CD4-positive, alpha-beta T cell (primary cell): ENCODE measurements around the gene NDRG3. TPM values are rescaled to one million over a fixed set of nuclear protein-coding genes. Genes with fewer than 3 reads are reported as not detected.

ENCODE experiments used
- ATAC-seq: fragments of 200-7000 bp; cut with Tn5 transposase; one replicate; pipeline ENCODE4 v1.10.0; 2022; ENCODE audit warnings: mild to moderate bottlenecking; ENCODE audit not compliant: poor library complexity
- CTCF ChIA-PET: fragments of 350-600 bp; sonication (Branson Sonifier 250); formaldehyde crosslinking; loops from one replicate; lab custom pipeline; 2021; ENCODE audit warnings: antibody characterized with exemption, inconsistent platforms; lab: Charles Lee
- POLR2A ChIA-PET: fragments of 350-600 bp; sonication (Branson Sonifier 250); formaldehyde crosslinking; loops from one replicate; lab custom pipeline; 2021; ENCODE audit warnings: antibody characterized with exemption, inconsistent platforms; lab: Charles Lee
- DNase-seq, 14 experiments: peaks; one replicate each; pipeline ENCODE4 v3.0.0-alpha.2; 2013 to 2020; ENCODE audit warnings: mixed read lengths in 2 of 14
- H3K27ac ChIP-seq, 2 donors: one replicate each; pipeline versions ENCODE4 v1.5.1 to v1.7.0; 2013; ENCODE audit warnings: low read length in 2 of 2, low read depth in 1 of 2, mild to moderate bottlenecking in 1 of 2
- H3K27me3 ChIP-seq, 2 experiments: 1 replicate in 1 of 2; 2 replicates in 1 of 2; pipeline versions ENCODE4 v1.6.1 to v1.7.0; 2013; ENCODE audit warnings: low read length in 2 of 2, control low read depth in 1 of 2, mild to moderate bottlenecking in 1 of 2, moderate library complexity in 1 of 2; ENCODE audit not compliant: insufficient read depth in 2 of 2, control insufficient read depth in 1 of 2
- H3K36me3 ChIP-seq: one replicate; pipeline ENCODE4 v1.6.1; 2013; ENCODE audit warnings: low read length, control low read depth; ENCODE audit not compliant: insufficient read depth
- H3K4me1 ChIP-seq: one replicate; pipeline ENCODE4 v1.6.1; 2013; ENCODE audit warnings: low read length, control low read depth; ENCODE audit not compliant: insufficient read depth
- H3K4me3 ChIP-seq: one replicate; pipeline ENCODE4 v1.5.1; 2013; ENCODE audit warnings: mild to moderate bottlenecking, low read length, moderate library complexity
- H3K9me3 ChIP-seq, 2 experiments: 1 replicate in 1 of 2; 2 replicates in 1 of 2; pipeline versions ENCODE4 v1.6.1 to v1.7.0; 2013; ENCODE audit warnings: low read length in 2 of 2, mild to moderate bottlenecking in 2 of 2, control low read depth in 1 of 2, moderate library complexity in 1 of 2; ENCODE audit not compliant: control insufficient read depth in 1 of 2, insufficient read depth in 1 of 2
- H3K27ac Mint-ChIP-seq: one replicate; pipeline ENCODE4 v1.8.0; 2020; ENCODE audit warnings: mixed read lengths
- H3K27me3 Mint-ChIP-seq: one replicate; pipeline ENCODE4 v1.8.0; 2021; ENCODE audit warnings: mixed read lengths
- H3K36me3 Mint-ChIP-seq: one replicate; pipeline ENCODE4 v1.8.0; 2021; ENCODE audit warnings: low read depth, mixed read lengths
- H3K4me1 Mint-ChIP-seq: one replicate; pipeline ENCODE4 v1.8.0; 2021; ENCODE audit warnings: low read depth, mixed read lengths
- H3K4me3 Mint-ChIP-seq: one replicate; pipeline ENCODE4 v1.8.0; 2020; ENCODE audit warnings: mild to moderate bottlenecking, mixed read lengths
- H3K9me3 Mint-ChIP-seq: one replicate; pipeline ENCODE4 v1.8.0; 2020; ENCODE audit warnings: mixed read lengths
- intact Hi-C, 2 experiments: fragments of 100-400 bp; cut with DNase I in 1 of 2; cut with micrococcal nuclease in 1 of 2; formaldehyde crosslinking; loops; one replicate each; pipeline versions ENCODE4 v1.15.1 to v1.9.0; 2023 to 2025; cut with DNase I, micrococcal nuclease
- total RNA-seq, 174 experiments: library from RNA in 2 of 174; stranded (reverse) in 2 of 174; gene quantifications; one replicate each; pipeline ENCODE4 v1.2.3 and lab custom pipeline; 2021 to 2026
- TF ChIP-seq, protein P1 (sequence below): fragments of 200-600 bp; IDR thresholded peaks from one replicate; pipeline ENCODE4 v1.8.0; 2022; ENCODE audit warnings: antibody characterized with exemption, mild to moderate bottlenecking

Gene NDRG3
- total RNA-seq, 2 experiments from 2014 or later = 17.3 to 17.5 TPM

DNA sequence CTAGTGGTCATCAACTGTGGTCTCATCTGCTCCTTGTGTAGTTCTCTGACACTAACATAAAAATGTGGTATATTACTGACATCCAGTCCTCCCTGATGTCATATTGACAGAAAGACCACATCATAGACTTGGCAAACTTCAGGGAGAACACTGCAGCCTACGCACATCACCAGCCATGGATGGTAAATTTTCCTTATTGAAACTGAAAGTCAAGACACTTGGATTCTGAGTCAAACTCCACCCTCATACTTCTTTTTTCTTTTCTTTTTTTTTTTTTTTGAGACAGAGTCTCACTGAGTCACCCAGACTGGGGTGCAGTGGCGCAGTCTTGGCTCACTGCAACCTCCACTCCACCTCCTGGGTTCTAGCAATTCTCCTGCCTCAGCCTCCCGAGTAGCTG lies 25.4 kb downstream of the NDRG3 start:
- CTCF ChIA-PET = no interaction called here

DNA sequence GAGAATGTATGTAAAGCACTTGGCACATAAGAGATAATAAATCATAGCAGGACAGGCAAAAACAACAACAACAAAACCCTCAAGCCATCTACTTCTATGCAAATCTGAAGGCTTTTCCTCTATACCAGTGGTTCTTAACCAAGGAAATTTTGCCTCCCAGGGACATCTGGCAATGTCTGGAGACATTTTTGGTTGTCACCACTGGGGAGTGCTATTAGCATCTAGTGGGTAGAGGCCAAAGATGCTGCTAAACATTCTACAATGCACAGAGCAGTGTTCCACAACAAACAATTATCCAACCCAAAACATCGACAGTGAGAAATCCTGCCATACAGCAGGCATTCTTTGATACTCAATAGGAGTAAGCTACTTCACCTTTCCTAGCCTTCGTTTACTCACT lies 28.2 kb downstream of the NDRG3 start:
- H3K36me3 ChIP-seq = peaks cover 16% of the 10 kb centered on the region
- Mint-ChIP-seq H3K9me3 (no peaks in the 10 kb centered on the region), H3K4me3 (no peak overlapping the region), H3K4me1 (no peaks in the 10 kb centered on the region), H3K36me3 (peaks cover 48% of the 10 kb centered on the region), H3K27ac (no peak overlapping the region), H3K27me3 (no peaks in the 10 kb centered on the region)
- H3K9me3 ChIP-seq = no peaks in the 10 kb centered on the region
- peak; percentile 54 for ATAC-seq
- TF ChIP-seq, protein P1, sequence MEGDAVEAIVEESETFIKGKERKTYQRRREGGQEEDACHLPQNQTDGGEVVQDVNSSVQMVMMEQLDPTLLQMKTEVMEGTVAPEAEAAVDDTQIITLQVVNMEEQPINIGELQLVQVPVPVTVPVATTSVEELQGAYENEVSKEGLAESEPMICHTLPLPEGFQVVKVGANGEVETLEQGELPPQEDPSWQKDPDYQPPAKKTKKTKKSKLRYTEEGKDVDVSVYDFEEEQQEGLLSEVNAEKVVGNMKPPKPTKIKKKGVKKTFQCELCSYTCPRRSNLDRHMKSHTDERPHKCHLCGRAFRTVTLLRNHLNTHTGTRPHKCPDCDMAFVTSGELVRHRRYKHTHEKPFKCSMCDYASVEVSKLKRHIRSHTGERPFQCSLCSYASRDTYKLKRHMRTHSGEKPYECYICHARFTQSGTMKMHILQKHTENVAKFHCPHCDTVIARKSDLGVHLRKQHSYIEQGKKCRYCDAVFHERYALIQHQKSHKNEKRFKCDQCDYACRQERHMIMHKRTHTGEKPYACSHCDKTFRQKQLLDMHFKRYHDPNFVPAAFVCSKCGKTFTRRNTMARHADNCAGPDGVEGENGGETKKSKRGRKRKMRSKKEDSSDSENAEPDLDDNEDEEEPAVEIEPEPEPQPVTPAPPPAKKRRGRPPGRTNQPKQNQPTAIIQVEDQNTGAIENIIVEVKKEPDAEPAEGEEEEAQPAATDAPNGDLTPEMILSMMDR = peak; percentile 50
- no peaks in the 10 kb centered on the region for H3K27me3 ChIP-seq
- POLR2A ChIA-PET = interaction anchor here (0.8 to 1.2 kb wide), 2 partner anchors 15 to 16 kb away, joined by 3 read pairs; no protein-coding TSS in a partner anchor
- H3K4me3 ChIP-seq = no peak overlapping the region
- no peak overlapping the region for H3K27ac ChIP-seq
- DNase-seq = peak in 4 of 14 experiments; percentile 35 to 55 (median 40)
- CTCF ChIA-PET = interaction anchor here (2.0 kb wide), 1 partner anchor 37 kb away, joined by 8 read pairs; no protein-coding TSS in a partner anchor
- no peaks in the 10 kb centered on the region for H3K4me1 ChIP-seq
- intact Hi-C loops = loop anchor here (1.0 to 5.0 kb wide), 3 partner anchors 35 to 170 kb away; no protein-coding TSS in a partner anchor

More for the DNA sequence above, 25.4 kb downstream of the NDRG3 start:
- Histone ChIP-seq H3K9me3 (no peaks in the 10 kb centered on the region), H3K27ac (no peak overlapping the region), H3K36me3 (peaks cover 16% of the 10 kb centered on the region), H3K27me3 (no peaks in the 10 kb centered on the region), H3K4me1 (no peaks in the 10 kb centered on the region), H3K4me3 (no peak overlapping the region)
- DNase-seq (no peak), ATAC-seq (no peak)
- peaks cover 40% of the 10 kb centered on the region for H3K36me3 Mint-ChIP-seq
- no peaks in the 10 kb centered on the region for H3K9me3 Mint-ChIP-seq
- intact Hi-C loops = no loop called here
- no peaks in the 10 kb centered on the region for H3K4me1 Mint-ChIP-seq
- POLR2A ChIA-PET = no interaction called here
- H3K4me3 Mint-ChIP-seq = no peak overlapping the region
- no peaks in the 10 kb centered on the region for H3K27me3 Mint-ChIP-seq
- TF ChIP-seq, protein P1 = no peak
- H3K27ac Mint-ChIP-seq = no peak overlapping the region

DNA sequence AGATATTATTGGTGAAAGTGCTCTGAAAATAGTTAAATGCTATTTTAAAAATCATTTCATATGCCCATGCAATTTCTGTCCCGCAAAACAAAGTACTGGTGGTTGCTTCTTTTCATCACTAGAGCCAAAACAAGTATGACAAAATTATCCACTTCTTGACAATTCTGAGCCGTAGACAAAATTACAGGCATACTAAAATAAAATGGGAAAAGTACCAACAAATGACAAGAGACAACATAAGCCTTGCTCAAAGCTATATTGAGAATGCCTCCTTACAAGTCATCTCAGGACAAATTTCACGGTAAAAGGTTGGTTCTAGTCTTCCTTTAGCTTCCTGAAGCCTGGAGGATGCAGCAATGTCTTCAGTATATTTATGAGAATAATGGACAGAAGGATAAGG lies 28.9 kb downstream of the NDRG3 start:
- Histone ChIP-seq H3K36me3 (peaks cover 16% of the 10 kb centered on the region), H3K4me3 (no peak overlapping the region), H3K27me3 (no peaks in the 10 kb centered on the region), H3K9me3 (no peaks in the 10 kb centered on the region), H3K27ac (no peak overlapping the region), H3K4me1 (no peaks in the 10 kb centered on the region)
- no peaks in the 10 kb centered on the region for H3K4me1 Mint-ChIP-seq
- H3K27ac Mint-ChIP-seq = no peak overlapping the region
- TF ChIP-seq, protein P1 = no peak
- no peaks in the 10 kb centered on the region for H3K9me3 Mint-ChIP-seq
- no peak for ATAC-seq
- no peak for DNase-seq
- H3K27me3 Mint-ChIP-seq = no peaks in the 10 kb centered on the region
- no peak overlapping the region for H3K4me3 Mint-ChIP-seq
- ChIA-PET CTCF (no interaction called here), POLR2A (interaction anchor here (0.8 kb wide), 1 partner anchor 17 kb away, joined by 3 read pairs; no protein-coding TSS in a partner anchor)
- peaks cover 47% of the 10 kb centered on the region for H3K36me3 Mint-ChIP-seq
- intact Hi-C loops = loop anchor here (1.0 to 5.0 kb wide), 3 partner anchors 35 to 170 kb away; no protein-coding TSS in a partner anchor
